ENCODE results near the gene CTNNBL1.

CTNNBL1 gene

DNA sequence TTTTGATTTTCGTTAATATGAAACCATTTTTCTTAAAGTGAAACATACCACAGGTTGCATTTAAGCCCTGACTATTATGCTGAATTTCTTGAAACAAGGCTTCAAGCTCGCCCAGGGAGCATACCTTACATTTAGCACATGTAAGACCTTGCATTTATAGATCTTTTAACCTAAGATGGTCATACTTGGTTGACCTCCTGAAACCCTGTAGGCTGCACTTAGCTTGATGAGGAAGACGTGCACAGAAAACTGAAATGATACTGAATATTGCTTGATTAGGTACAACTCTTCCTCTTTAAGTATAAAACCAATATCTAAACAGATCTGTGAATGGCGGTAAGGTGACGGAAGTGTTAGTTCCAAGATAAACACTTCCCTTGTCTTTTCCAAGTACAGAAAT is 82.2 kb downstream of the CTNNBL1 start:
- TF ChIP-seq, protein P1, sequence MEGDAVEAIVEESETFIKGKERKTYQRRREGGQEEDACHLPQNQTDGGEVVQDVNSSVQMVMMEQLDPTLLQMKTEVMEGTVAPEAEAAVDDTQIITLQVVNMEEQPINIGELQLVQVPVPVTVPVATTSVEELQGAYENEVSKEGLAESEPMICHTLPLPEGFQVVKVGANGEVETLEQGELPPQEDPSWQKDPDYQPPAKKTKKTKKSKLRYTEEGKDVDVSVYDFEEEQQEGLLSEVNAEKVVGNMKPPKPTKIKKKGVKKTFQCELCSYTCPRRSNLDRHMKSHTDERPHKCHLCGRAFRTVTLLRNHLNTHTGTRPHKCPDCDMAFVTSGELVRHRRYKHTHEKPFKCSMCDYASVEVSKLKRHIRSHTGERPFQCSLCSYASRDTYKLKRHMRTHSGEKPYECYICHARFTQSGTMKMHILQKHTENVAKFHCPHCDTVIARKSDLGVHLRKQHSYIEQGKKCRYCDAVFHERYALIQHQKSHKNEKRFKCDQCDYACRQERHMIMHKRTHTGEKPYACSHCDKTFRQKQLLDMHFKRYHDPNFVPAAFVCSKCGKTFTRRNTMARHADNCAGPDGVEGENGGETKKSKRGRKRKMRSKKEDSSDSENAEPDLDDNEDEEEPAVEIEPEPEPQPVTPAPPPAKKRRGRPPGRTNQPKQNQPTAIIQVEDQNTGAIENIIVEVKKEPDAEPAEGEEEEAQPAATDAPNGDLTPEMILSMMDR (conservative IDR thresholded peaks at IDR 0.05; ENCODE audit: low read length): no peak
- H3K4me3 ChIP-seq (ENCODE audit: low read length): no peak overlapping the region
- no peak for DNase-seq (ENCODE audit: low read depth)

DNA sequence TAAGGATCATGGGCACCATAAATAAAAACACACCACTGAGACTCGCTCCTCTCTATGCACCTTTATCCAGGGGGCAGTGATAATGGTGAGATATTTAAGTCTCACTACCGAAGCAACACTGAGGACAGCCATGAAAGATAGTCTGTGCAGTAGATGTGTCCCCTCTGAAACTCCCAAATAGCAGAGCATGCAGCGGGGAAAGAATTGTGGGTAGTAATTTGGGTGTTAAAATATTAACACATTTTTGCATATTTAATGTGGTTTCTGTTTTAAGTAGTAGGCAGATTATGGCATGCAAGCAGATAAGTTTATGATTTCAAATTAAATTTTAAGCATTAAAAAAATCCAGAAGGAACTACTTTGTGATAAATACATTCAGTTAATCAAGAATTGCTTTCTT is 82.7 kb downstream of the CTNNBL1 start:
- no peak overlapping the region for H3K4me3 ChIP-seq (ENCODE audit: low read length)
- TF ChIP-seq, protein P1 (conservative IDR thresholded peaks at IDR 0.05; ENCODE audit: low read length): no peak
- DNase-seq (ENCODE audit: low read depth): no peak

DNA sequence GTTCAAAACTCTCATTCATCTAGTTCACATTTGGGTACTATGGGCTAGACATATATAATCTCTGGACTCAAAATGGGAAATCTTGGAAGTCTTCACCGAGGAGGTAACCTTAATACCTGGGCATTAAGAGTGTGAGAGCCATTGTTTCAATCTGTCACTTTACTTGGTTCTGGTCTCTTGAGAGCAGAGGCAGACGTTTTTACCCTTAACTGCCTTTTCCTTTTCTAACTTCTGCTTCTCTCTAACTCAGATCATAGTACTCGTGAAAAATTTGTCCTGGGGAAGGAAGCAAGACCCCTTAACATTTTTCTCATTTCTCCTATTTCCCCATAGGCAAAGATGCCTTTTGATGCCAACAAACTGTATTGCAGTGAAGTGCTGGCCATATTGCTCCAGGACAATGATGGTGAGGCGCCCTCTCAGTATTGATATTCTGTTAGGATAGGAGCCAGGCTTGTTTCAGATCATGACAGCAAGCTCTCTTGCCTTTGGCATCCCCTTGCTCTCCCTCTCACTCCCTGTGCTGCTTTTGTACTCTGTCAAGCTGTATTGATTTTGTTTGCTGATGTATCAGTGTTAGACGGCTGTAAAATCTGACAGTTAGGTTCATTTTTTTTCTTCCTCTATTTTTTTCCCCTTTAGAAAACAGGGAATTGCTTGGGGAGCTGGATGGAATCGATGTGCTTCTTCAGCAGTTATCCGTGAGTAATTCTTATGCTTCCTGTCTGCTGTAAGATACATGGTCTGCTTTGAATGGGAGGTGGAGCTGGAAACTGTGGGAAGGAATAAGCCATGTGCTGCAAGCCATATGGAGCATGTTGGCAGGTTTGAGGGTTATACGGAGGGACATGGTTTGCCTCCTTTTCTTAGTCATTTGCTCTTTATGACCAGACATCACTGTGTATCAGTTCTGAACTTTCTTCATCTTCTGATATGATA is 83.5 kb downstream of the CTNNBL1 start:
- H3K4me3 ChIP-seq (ENCODE audit: low read length): no peak overlapping the region
- peak; percentile 7 for DNase-seq (ENCODE audit: low read depth)
- TF ChIP-seq, protein P1 (conservative IDR thresholded peaks at IDR 0.05; ENCODE audit: low read length): no peak

DNA sequence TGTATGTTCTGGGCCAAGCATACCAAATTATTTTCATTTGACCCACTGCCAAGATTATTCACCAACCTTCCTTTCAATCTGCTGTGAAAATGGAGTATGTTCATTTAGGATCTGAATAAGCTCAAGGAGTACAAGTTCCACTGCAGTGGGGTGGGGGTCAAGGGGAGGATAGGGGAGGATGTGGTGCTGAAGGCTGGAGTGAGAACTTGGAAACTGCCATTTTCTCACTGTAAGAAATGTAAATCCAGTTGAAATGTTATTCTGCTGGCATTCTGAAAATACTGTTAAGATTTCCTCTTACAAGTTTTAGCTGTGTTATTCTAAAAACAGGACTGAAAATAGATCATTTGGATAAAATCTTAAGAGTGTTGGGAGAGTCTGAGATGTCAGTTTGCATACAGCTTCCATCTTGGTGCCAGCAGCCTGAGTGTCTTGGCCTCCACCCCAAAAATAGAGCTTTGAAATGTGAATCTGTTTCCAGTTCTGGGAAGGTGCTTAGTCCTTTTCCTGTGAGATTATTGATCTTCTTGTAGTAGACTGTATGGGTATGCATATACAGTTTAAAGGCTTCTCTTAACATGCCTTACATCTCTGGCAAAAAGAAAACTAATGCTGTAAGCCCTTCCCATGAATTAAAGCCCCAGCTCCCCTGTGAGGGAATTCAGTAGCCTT is 84.3 kb downstream of the CTNNBL1 start:
- no peak for DNase-seq (ENCODE audit: low read depth)
- no peak overlapping the region for H3K4me3 ChIP-seq (ENCODE audit: low read length)
- TF ChIP-seq, protein P1 (conservative IDR thresholded peaks at IDR 0.05; ENCODE audit: low read length): no peak

DNA sequence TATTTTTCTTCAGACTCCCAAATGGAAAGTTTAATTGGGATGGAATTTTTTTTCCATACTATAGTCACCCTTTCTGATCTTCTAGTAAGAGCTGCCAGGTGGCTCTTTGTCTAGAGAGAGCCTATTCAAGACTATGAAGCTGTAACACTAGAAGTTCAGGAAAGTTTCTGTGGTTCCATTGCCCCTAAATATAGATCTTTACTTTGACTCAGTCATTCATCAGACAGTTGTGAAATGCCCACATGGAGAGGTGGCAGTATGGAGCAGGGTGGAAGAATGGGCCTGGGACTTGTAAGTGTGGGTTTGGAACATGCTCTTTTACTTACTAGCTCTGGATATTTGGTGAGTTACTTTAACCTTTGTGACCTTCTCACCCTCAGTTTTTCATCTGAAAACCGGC is 87.8 kb downstream of the CTNNBL1 start:
- TF ChIP-seq, protein P1 (conservative IDR thresholded peaks at IDR 0.05; ENCODE audit: low read length): 0 out of 2 replicates have a peak, but pooled peaks have one; percentile 4
- H3K4me3 ChIP-seq (ENCODE audit: low read length): no peak overlapping the region
- peak; percentile 6 for DNase-seq (ENCODE audit: low read depth)

DNA sequence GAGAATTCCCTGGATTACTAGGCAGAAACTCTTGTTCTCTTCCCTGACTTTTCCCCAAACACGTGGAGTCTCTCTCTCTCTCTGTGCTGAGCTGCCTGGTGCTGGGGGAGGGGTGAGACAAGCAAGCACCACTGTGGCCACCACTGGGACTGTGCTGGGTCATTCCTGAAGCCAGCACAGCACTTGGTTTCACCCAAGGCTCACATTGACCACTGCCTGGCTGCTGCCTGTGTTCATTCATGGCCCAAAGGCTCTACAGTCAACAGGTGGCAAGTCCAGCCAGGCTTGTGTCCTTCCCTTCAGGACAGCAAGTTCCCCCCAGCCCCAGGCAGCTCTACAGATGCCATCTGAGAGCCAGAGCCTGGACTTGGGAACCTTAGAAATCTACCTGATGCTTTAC is 92.2 kb downstream of the CTNNBL1 start:
- TF ChIP-seq, protein P1 (conservative IDR thresholded peaks at IDR 0.05; ENCODE audit: low read length): no peak
- DNase-seq (ENCODE audit: low read depth): no peak
- no peak overlapping the region for H3K4me3 ChIP-seq (ENCODE audit: low read length)
